A673 (cell line): Measurements from ENCODE around the gene EXOC3.

Experiments
- CTCF ChIP-seq: fragments of 300-800, 200-600 bp; sonication (generic); conservative IDR thresholded peaks from 2 replicates; pipeline ENCODE4 v1.5.1; 2017; ENCODE audit warnings: low read depth, mild to moderate bottlenecking, antibody characterized with exemption, low read length, moderate library complexity, mixed read lengths
- EZH2 ChIP-seq: fragments of 200-600 bp; sonication (generic); IDR thresholded peaks from 2 replicates; pipeline ENCODE4 v1.6.1; 2017; ENCODE audit warnings: borderline replicate concordance, low read depth, mild to moderate bottlenecking, mixed read lengths, antibody characterized with exemption, low read length; ENCODE audit not compliant: poor library complexity, severe bottlenecking

DNA sequence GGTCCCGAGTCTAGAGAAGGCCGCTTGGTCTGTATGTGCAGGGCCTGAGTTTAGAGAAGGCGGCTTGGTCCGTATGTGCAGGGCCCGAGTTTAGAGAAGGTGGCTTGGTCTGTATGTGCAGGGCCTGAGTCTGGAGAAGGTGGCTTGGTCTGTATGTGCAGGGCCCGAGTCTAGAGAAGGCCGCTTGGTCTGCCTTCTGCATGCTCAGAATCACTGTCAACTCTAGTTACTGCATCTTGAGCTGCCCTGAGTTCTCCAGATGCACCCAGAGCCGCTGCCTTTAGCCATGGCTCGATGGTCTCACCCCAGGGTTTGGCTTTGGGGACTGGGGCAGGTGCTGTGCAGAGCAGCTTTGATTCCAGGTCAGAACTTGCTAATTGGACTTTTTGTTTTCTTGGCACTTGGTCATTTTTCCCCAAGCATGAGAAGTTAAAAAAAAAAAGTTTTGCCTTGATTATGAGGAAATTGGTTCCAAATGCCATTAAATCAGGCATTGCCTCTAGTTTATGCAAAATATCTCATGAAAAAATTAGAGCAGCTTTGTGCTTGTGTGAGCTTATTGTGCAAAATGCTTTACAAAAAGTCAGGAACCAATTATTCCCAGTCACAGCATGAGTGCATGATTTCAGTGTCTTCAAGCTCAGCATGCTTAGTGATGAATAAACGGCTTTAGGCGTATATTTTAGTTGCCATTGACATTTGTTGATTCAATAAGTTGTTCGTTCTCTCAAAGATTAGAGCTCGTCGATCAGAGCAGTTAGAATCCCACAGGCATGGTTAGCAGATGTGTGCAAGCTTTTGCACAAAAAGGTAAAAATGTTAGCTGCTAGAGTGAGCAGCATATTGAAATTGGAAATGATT is 25.4 kb upstream of the EXOC3 start:
- no peak for TF ChIP-seq CTCF
- TF ChIP-seq EZH2, result no peak
